PFSK-1 (cell line): ENCODE data around the gene ALDH6A1.

Experiments
- POLR2AphosphoS5 ChIP-seq: IDR thresholded peaks from 2 replicates; pipeline ENCODE4 v1.6.1; 2012; ENCODE audit warnings: low read depth, mild to moderate bottlenecking, control low read depth, low read length, moderate library complexity
- SIN3A ChIP-seq: IDR thresholded peaks from 2 replicates; pipeline ENCODE4 v1.6.1; 2012; ENCODE audit warnings: mild to moderate bottlenecking, low read length, moderate library complexity, borderline replicate concordance; ENCODE audit not compliant: insufficient read depth
- TAF1 ChIP-seq: IDR thresholded peaks from 2 replicates; pipeline ENCODE4 v1.6.1; 2012; ENCODE audit warnings: low read length, control low read depth, borderline replicate concordance; ENCODE audit not compliant: insufficient read depth
- TF ChIP-seq, protein P1 (sequence below), 2 experiments: IDR thresholded peaks; 2 replicates each; pipeline versions ENCODE4 v1.6.1 to v1.8.0; 2011 to 2012; ENCODE audit warnings: low read depth in 2 of 2, low read length in 2 of 2, control low read depth in 1 of 2, inconsistent platforms in 1 of 2, mild to moderate bottlenecking in 1 of 2, moderate library complexity in 1 of 2; ENCODE audit not compliant: insufficient read depth in 1 of 2

DNA sequence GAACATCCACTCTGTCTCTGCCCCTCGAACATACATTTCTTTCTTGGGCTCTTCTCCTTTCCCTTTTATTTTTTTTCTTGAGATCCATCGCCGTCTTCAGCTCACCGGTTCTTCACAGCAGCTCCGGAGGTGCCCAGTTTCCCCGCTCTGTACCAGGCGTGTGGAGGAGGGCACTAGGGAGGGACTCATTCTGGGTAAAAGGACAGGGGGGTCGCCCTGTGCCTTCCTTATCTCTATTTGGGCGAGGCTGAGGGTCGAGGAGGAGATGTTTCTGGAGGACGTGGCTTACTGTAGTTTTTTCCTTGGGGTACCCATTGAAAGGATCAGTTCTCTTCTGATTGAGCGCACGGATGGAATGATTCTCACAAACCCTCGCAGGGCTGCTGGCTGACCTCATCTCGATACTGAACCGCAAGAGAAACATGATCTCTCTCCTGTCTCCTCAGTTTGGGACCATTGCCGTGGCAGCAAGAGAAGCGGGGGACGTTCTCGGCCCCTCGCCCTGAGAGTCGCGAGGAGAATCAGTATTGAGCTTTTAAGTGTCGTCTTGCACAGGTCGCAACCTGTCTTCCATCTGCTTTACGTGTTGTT lies 889 bp upstream of the ALDH6A1 start:
- TF ChIP-seq POLR2AphosphoS5 (no peak), SIN3A (no peak), TAF1 (no peak)
- TF ChIP-seq, protein P1, sequence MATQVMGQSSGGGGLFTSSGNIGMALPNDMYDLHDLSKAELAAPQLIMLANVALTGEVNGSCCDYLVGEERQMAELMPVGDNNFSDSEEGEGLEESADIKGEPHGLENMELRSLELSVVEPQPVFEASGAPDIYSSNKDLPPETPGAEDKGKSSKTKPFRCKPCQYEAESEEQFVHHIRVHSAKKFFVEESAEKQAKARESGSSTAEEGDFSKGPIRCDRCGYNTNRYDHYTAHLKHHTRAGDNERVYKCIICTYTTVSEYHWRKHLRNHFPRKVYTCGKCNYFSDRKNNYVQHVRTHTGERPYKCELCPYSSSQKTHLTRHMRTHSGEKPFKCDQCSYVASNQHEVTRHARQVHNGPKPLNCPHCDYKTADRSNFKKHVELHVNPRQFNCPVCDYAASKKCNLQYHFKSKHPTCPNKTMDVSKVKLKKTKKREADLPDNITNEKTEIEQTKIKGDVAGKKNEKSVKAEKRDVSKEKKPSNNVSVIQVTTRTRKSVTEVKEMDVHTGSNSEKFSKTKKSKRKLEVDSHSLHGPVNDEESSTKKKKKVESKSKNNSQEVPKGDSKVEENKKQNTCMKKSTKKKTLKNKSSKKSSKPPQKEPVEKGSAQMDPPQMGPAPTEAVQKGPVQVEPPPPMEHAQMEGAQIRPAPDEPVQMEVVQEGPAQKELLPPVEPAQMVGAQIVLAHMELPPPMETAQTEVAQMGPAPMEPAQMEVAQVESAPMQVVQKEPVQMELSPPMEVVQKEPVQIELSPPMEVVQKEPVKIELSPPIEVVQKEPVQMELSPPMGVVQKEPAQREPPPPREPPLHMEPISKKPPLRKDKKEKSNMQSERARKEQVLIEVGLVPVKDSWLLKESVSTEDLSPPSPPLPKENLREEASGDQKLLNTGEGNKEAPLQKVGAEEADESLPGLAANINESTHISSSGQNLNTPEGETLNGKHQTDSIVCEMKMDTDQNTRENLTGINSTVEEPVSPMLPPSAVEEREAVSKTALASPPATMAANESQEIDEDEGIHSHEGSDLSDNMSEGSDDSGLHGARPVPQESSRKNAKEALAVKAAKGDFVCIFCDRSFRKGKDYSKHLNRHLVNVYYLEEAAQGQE (IDR thresholded peaks at IDR 0.05; ENCODE audit: insufficient read depth in 1 of 2, low read depth in 2 of 2, low read length in 2 of 2): no peak
